Fibroblast of lung (primary cell): ENCODE data around the gene ZNF69. TPM values are rescaled to one million over a fixed set of nuclear protein-coding genes. Genes with fewer than 3 reads are reported as not detected.

Experiments
- DNase-seq, 2 donors: peaks; one replicate each; pipeline versions ENCODE4 v3.0.0 to v3.0.0-alpha.2; 2010; ENCODE audit warnings: low read depth in 2 of 2
- H2AFZ ChIP-seq: 2 replicates; pipeline ENCODE4 v1.5.1; 2012; ENCODE audit warnings: low read length, control low read depth, inconsistent platforms
- H3K27ac ChIP-seq: 2 replicates; pipeline ENCODE4 v1.5.1; 2011; ENCODE audit warnings: low read length, control low read depth; ENCODE audit not compliant: insufficient read depth
- H3K27me3 ChIP-seq: 2 replicates; pipeline ENCODE4 v1.5.1; 2011; ENCODE audit warnings: mild to moderate bottlenecking, low read length; ENCODE audit not compliant: control insufficient read depth, insufficient read depth
- H3K36me3 ChIP-seq: 2 replicates; pipeline ENCODE4 v1.5.1; 2011; ENCODE audit warnings: low read length; ENCODE audit not compliant: control insufficient read depth, insufficient read depth
- H3K4me1 ChIP-seq: 2 replicates; pipeline ENCODE4 v1.5.1; 2011; ENCODE audit warnings: low read length; ENCODE audit not compliant: control insufficient read depth, insufficient read depth; ENCODE audit errors: extremely low read depth
- H3K4me2 ChIP-seq: 2 replicates; pipeline ENCODE4 v1.5.1; 2011; ENCODE audit warnings: low read length, control low read depth; ENCODE audit not compliant: insufficient read depth; ENCODE audit errors: extremely low read depth
- H3K4me3 ChIP-seq, 4 experiments: fragments of 200-600 bp in 1 of 4; sonication (generic) in 1 of 4; replicated peaks in 1 of 4; 2 replicates each; pipeline ENCODE4 v1.5.1; 2011 to 2016; ENCODE audit warnings: low read length in 4 of 4, low read depth in 3 of 4, mild to moderate bottlenecking in 3 of 4, control low read depth in 2 of 4, inconsistent platforms in 1 of 4, mixed read lengths in 1 of 4; ENCODE audit not compliant: insufficient read depth in 1 of 4; ENCODE audit errors: control extremely low read depth in 1 of 4
- H3K79me2 ChIP-seq: 2 replicates; pipeline ENCODE4 v1.5.1; 2012; ENCODE audit warnings: mild to moderate bottlenecking, low read length, inconsistent platforms; ENCODE audit not compliant: control insufficient read depth, insufficient read depth
- H3K9ac ChIP-seq: 2 replicates; pipeline ENCODE4 v1.5.1; 2011; ENCODE audit warnings: mild to moderate bottlenecking, low read length, control low read depth; ENCODE audit not compliant: insufficient read depth
- H3K9me3 ChIP-seq: 2 replicates; pipeline ENCODE4 v1.5.1; 2012; ENCODE audit warnings: low read depth, low read length; ENCODE audit not compliant: control insufficient read depth, insufficient read depth
- H4K20me1 ChIP-seq: 2 replicates; pipeline ENCODE4 v1.5.1; 2011; ENCODE audit warnings: low read length; ENCODE audit not compliant: control insufficient read depth, insufficient read depth; ENCODE audit errors: extremely low read depth
- EZH2 ChIP-seq: IDR thresholded peaks from 2 replicates; pipeline ENCODE4 v1.5.1; 2012; ENCODE audit warnings: low read length, control low read depth, mild to moderate bottlenecking; ENCODE audit errors: missing control alignments
- polyA plus RNA-seq, 2 donors: library from polyadenylated mRNA; depleted of rRNA in 1 of 2; stranded (reverse) in 1 of 2; unstranded in 1 of 2; fragments of >200 nt; gene quantifications; 2 replicates each; pipeline ENCODE4 v1.2.1, GENCODE V29; 2011 to 2012; ENCODE audit warnings: missing spikeins in 1 of 2
- total RNA-seq: library from RNA; depleted of rRNA; stranded (reverse); fragments of >200 nt; gene quantifications from 2 replicates; pipeline ENCODE4 v1.2.1, GENCODE V29; 2014
- TF ChIP-seq, protein P1 (sequence below), 2 donors: IDR thresholded peaks in 1 of 2; conservative IDR thresholded peaks in 1 of 2; 1 replicate in 1 of 2; 2 replicates in 1 of 2; pipeline ENCODE4 v1.5.1; 2011 to 2012; ENCODE audit warnings: low read length in 2 of 2, control low read depth in 1 of 2, inconsistent platforms in 1 of 2, low read depth in 1 of 2, mild to moderate bottlenecking in 1 of 2

The ZNF69 gene
- total and polyA plus RNA-seq, 2 donors (not counting 1 experiment from before 2014, with no cell fraction given), result 1.7 to 7.1 TPM

DNA sequence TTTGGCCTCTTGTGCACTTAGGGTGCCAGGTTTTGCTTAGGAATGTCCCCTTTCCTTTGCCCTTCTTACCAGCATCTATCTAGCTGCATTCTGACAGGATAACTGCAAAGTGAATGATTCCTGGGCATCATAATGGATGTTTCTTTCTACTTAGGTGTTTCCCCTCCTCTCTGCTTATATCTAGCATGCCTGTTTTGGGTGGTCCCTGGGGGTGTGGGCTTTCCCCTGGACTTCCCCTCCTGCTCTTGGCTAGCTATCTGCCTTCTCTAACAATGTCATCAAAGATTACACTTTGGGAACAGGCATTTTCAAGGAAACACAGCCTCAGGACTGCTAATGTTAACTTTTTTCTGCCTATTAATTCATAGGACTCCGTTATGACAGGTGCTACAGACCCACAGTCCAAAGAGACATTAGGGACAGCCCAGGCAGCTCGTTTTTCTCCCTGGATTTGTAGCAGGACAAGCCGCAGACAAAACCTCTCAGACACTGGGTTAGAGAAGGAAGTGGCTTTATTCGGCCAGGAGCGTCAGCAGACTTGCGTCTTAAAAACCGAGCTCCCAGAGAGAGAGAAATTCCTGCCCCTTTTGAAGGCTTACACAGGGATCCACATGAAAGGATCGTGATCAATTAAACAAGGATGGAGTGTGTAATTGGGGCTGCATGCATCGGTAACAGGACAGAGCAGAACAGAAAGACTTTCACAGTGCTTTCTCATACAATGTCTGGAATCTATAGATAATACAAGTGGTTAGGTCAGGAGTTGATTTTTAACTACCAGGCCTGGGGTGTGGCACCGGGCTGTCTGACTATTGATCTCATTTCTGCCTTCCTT lies 54.6 kb downstream of the ZNF69 start:
- Histone ChIP-seq H3K27me3 (no peaks in the 10 kb centered on the region), H3K79me2 (peaks cover 2% of the 10 kb centered on the region), H3K9me3 (peaks cover 2% of the 10 kb centered on the region), H3K27ac (no peak overlapping the region), H3K4me3 (no peak overlapping the region), H3K4me1 (no peaks in the 10 kb centered on the region), H4K20me1 (no peaks in the 10 kb centered on the region), H3K36me3 (no peaks in the 10 kb centered on the region), H2AFZ (no peak overlapping the region), H3K4me2 (no peak overlapping the region), H3K9ac (no peak overlapping the region)
- no peak for DNase-seq
- TF ChIP-seq, protein P1, sequence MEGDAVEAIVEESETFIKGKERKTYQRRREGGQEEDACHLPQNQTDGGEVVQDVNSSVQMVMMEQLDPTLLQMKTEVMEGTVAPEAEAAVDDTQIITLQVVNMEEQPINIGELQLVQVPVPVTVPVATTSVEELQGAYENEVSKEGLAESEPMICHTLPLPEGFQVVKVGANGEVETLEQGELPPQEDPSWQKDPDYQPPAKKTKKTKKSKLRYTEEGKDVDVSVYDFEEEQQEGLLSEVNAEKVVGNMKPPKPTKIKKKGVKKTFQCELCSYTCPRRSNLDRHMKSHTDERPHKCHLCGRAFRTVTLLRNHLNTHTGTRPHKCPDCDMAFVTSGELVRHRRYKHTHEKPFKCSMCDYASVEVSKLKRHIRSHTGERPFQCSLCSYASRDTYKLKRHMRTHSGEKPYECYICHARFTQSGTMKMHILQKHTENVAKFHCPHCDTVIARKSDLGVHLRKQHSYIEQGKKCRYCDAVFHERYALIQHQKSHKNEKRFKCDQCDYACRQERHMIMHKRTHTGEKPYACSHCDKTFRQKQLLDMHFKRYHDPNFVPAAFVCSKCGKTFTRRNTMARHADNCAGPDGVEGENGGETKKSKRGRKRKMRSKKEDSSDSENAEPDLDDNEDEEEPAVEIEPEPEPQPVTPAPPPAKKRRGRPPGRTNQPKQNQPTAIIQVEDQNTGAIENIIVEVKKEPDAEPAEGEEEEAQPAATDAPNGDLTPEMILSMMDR (conservative IDR thresholded peaks at IDR 0.05 in 1 of 2, IDR thresholded peaks at IDR 0.05 in 1 of 2; ENCODE audit: low read depth in 1 of 2, low read length in 2 of 2), result no peak
- no peak for TF ChIP-seq EZH2

DNA sequence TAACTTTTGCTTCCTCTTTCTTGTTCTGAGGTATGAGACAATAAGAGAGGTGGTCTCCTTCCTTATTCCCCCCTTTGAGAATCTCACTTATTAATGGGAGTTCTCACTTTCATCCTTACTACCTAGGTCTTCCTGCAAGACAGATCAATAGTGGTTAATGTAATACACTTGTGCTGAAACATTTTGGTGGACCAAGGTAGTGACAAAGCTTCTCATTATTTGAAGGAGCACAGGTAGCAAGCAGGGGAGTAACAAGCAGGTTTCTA lies 55.2 kb downstream of the ZNF69 start:
- Histone ChIP-seq H3K9me3 (peaks cover 2% of the 10 kb centered on the region), H3K79me2 (peaks cover 2% of the 10 kb centered on the region), H3K27ac (no peak overlapping the region), H3K27me3 (no peaks in the 10 kb centered on the region), H3K36me3 (no peaks in the 10 kb centered on the region), H3K9ac (no peak overlapping the region), H2AFZ (no peak overlapping the region), H4K20me1 (no peaks in the 10 kb centered on the region), H3K4me3 (no peak overlapping the region), H3K4me1 (no peaks in the 10 kb centered on the region), H3K4me2 (no peak overlapping the region)
- DNase-seq, result no peak
- TF ChIP-seq, protein P1 (conservative IDR thresholded peaks at IDR 0.05 in 1 of 2, IDR thresholded peaks at IDR 0.05 in 1 of 2; ENCODE audit: low read depth in 1 of 2, low read length in 2 of 2), result no peak
- TF ChIP-seq EZH2, result no peak

DNA sequence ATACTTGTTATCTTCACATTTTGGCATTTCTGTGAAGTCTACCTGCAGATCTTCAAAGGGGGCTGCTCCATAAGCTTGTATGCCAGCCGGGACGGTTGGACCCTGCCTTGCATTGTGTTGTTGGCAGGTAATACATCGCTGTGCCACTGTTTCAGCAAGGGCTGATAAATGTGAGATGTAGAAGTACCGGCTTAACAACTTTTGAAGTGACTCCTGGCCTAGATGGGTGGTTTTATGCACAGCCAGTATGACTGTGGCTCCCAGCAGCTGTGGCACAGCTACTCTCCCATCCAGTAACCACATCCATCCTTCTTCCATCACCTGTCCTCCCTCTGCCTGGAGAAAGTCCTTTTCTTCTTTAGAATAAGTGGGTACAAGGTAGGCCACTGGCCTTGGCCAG lies 57.1 kb downstream of the ZNF69 start:
- Histone ChIP-seq H3K4me3 (no peak overlapping the region), H3K9me3 (peaks cover 9% of the 10 kb centered on the region), H3K4me1 (no peaks in the 10 kb centered on the region), H3K9ac (no peak overlapping the region), H3K27ac (no peak overlapping the region), H3K79me2 (no peaks in the 10 kb centered on the region), H3K4me2 (no peak overlapping the region), H3K27me3 (no peaks in the 10 kb centered on the region), H3K36me3 (peaks cover 5% of the 10 kb centered on the region), H2AFZ (no peak overlapping the region), H4K20me1 (no peaks in the 10 kb centered on the region)
- no peak for DNase-seq
- TF ChIP-seq, protein P1 (conservative IDR thresholded peaks at IDR 0.05 in 1 of 2, IDR thresholded peaks at IDR 0.05 in 1 of 2; ENCODE audit: low read depth in 1 of 2, low read length in 2 of 2), result no peak
